Measurements from ENCODE around the gene RMND5B. TPM values are rescaled to one million over a fixed set of nuclear protein-coding genes. Genes with fewer than 3 reads are reported as not detected.
"Not testable (repeated sequence)": the region's sequence is repeated elsewhere in the genome, so short reads cannot be mapped to it uniquely, and the experiment has no call there.

RMND5B gene
- total RNA-seq, 1 donor from 2014 or later: 22.9 TPM

- DNase-seq (ENCODE audit: low spot score): peak; percentile 27
These were observed 31.7 kb downstream of the RMND5B start for GRCh38 chr5:178162481-178162880.

GRCh38 chr5:178163772-178164735, 33.2 kb downstream of the RMND5B start:
- ATAC-seq (peak; percentile 100), DNase-seq (ENCODE audit: low spot score) (peak; percentile 85)

More at GRCh38 chr5:178162481-178162880, 31.7 kb downstream of the RMND5B start:
- ATAC-seq: no peak

GRCh38 chr5:178165581-178165980, 34.8 kb downstream of the RMND5B start:
- ATAC-seq (no peak), DNase-seq (ENCODE audit: low spot score) (no peak)

GRCh38 chr5:178170455-178170854, 39.6 kb downstream of the RMND5B start:
- ATAC-seq (no peak), DNase-seq (ENCODE audit: low spot score) (no peak)

GRCh38 chr5:178174456-178174855, 43.6 kb downstream of the RMND5B start:
- DNase-seq (ENCODE audit: low spot score): no peak
- ATAC-seq: no peak

GRCh38 chr5:178176791-178177190, 46.0 kb downstream of the RMND5B start:
- ATAC-seq (no peak), DNase-seq (ENCODE audit: low spot score) (no peak)

- no peak for DNase-seq (ENCODE audit: low spot score)
- ATAC-seq: no peak
These were observed 46.8 kb downstream of the RMND5B start for GRCh38 chr5:178177569-178177968.

- DNase-seq (ENCODE audit: low spot score): no peak
- no peak for ATAC-seq
These were observed 49.5 kb downstream of the RMND5B start for GRCh38 chr5:178180141-178180863.

- ATAC-seq: no peak
These were observed 51.5 kb downstream of the RMND5B start for GRCh38 chr5:178182158-178182876.

GRCh38 chr5:178186427-178186826, 55.6 kb downstream of the RMND5B start:
- no peak for DNase-seq (ENCODE audit: low spot score)
- no peak for ATAC-seq

More at GRCh38 chr5:178182158-178182876, 51.5 kb downstream of the RMND5B start:
- DNase-seq (ENCODE audit: low spot score): no peak

- ATAC-seq (no peak), DNase-seq (ENCODE audit: low spot score) (no peak)
These were observed 56.2 kb downstream of the RMND5B start, which contains the start of gene GMCL2 for GRCh38 chr5:178187014-178187413. GMCL2 (minus strand) TSS chr5:178187371; CDS start chr5:178187299, 72 bp downstream.

- DNase-seq (ENCODE audit: low spot score) (no peak), ATAC-seq (no peak)
These were observed 58.6 kb downstream of the RMND5B start for GRCh38 chr5:178189433-178189832.

- DNase-seq (ENCODE audit: low spot score) (no peak), ATAC-seq (no peak)
These were observed 60.8 kb downstream of the RMND5B start for GRCh38 chr5:178191661-178192060.

GRCh38 chr5:178192244-178192643, 61.4 kb downstream of the RMND5B start:
- peak; percentile 77 for DNase-seq (ENCODE audit: low spot score)

GRCh38 chr5:178192787-178193186, 62.0 kb downstream of the RMND5B start:
- no peak for DNase-seq (ENCODE audit: low spot score)
- no peak for ATAC-seq

More at GRCh38 chr5:178192244-178192643, 61.4 kb downstream of the RMND5B start:
- ATAC-seq: peak; percentile 77

GRCh38 chr5:178193251-178193809, 62.5 kb downstream of the RMND5B start:
- ATAC-seq (no peak), DNase-seq (ENCODE audit: low spot score) (no peak)

GRCh38 chr5:178194026-178194425, 63.2 kb downstream of the RMND5B start:
- ATAC-seq (no peak), DNase-seq (ENCODE audit: low spot score) (no peak)

GRCh38 chr5:178196281-178196812, 65.5 kb downstream of the RMND5B start:
- no peak for DNase-seq (ENCODE audit: low spot score)
- ATAC-seq: no peak

- no peak for DNase-seq (ENCODE audit: low spot score)
These were observed 66.2 kb downstream of the RMND5B start for GRCh38 chr5:178196986-178197385.

GRCh38 chr5:178198151-178198550, 67.3 kb downstream of the RMND5B start:
- ATAC-seq; DNase-seq (ENCODE audit: low spot score): not testable (repeated sequence)

More at GRCh38 chr5:178196986-178197385, 66.2 kb downstream of the RMND5B start:
- ATAC-seq: peak; percentile 73

All from left lobe of liver (tissue), 2 donors.